HepG2 (cell line): Measurements from ENCODE around the gene PRSS1. TPM values are rescaled to one million over a fixed set of nuclear protein-coding genes. Genes with fewer than 3 reads are reported as not detected.

Experiments used
- ATAC-seq: fragments of 200-7000 bp; cut with Tn5 transposase; 3 replicates; pipeline ENCODE4 v1.9.1; 2020; ENCODE audit warnings: mild to moderate bottlenecking, moderate library complexity
- BruUV-seq: library from RNA; stranded (reverse); fragments of 400-500 nt; replicated peaks from 2 replicates; lab custom pipeline; 2021; lab: Mats Ljungman, UMichigan
- CTCF ChIA-PET: fragments of 300-600 bp; formaldehyde crosslinking; extraction: SDS; loops from one replicate; lab custom pipeline; 2021; ENCODE audit warnings: low total read pairs, inconsistent platforms, low intra/inter-chr PET ratio; lab: Yijun Ruan, JAX
- POLR2A ChIA-PET: fragments of 350-600 bp; sonication (Branson Sonifier 250); formaldehyde crosslinking; loops from one replicate; lab custom pipeline; 2020; ENCODE audit warnings: antibody characterized with exemption, inconsistent platforms; lab: Yijun Ruan, JAX
- DNase-seq: peaks from one replicate; pipeline ENCODE4 v3.0.0-alpha.2; 2015; ENCODE audit warnings: low spot score
- FAIRE-seq: peaks from 3 replicates; lab custom pipeline; 2011; peaks lifted over from hg19 to GRCh38; lab: Jason Lieb, UNC
- H2AFZ ChIP-seq: one replicate; pipeline ENCODE4 v1.6.1; 2011; ENCODE audit warnings: low read length, inconsistent platforms
- H3K27ac ChIP-seq: fragments of 300-600 bp; 3 replicates; pipeline ENCODE4 v1.8.0; 2011; ENCODE audit warnings: mixed run types, mild to moderate bottlenecking, mixed read lengths, low read length, inconsistent platforms; ENCODE audit not compliant: insufficient read depth; ENCODE audit errors: extremely low read length
- H3K27me3 ChIP-seq, 2 experiments: fragments of 200-600 bp in 1 of 2; 2 replicates in 1 of 2; 3 replicates in 1 of 2; pipeline versions ENCODE4 v1.6.0 to v1.8.0; 2011; ENCODE audit warnings: low read length in 2 of 2, mild to moderate bottlenecking in 2 of 2, moderate library complexity in 2 of 2, inconsistent platforms in 1 of 2; ENCODE audit not compliant: insufficient read depth in 2 of 2, control insufficient read depth in 1 of 2
- H3K36me3 ChIP-seq, 2 experiments: fragments of 200-600 bp in 1 of 2; replicated peaks in 1 of 2; 2 replicates in 1 of 2; 3 replicates in 1 of 2; pipeline versions ENCODE4 v1.5.1 to v1.8.0; 2011; ENCODE audit warnings: low read length in 2 of 2, inconsistent platforms in 1 of 2; ENCODE audit not compliant: insufficient read depth in 2 of 2, control insufficient read depth in 1 of 2
- H3K4me1 ChIP-seq: 2 replicates; pipeline ENCODE4 v1.5.1; 2012; ENCODE audit warnings: low read length, inconsistent platforms; ENCODE audit not compliant: insufficient read depth
- H3K4me2 ChIP-seq: 2 replicates; pipeline ENCODE4 v1.6.0; 2011; ENCODE audit warnings: low read depth, low read length, inconsistent platforms
- H3K4me3 ChIP-seq, 3 experiments: fragments of 200-600 bp in 1 of 3; sonication (generic), shearing (Covaris generic) in 1 of 3; replicated peaks in 1 of 3; 2 replicates each; pipeline ENCODE4 v1.5.1; 2011 to 2016; ENCODE audit warnings: low read length in 3 of 3, inconsistent platforms in 2 of 3, low read depth in 2 of 3, mild to moderate bottlenecking in 2 of 3, control low read depth in 1 of 3, mixed read lengths in 1 of 3; ENCODE audit not compliant: insufficient read depth in 1 of 3
- H3K79me2 ChIP-seq: one replicate; pipeline ENCODE4 v1.6.1; 2011; ENCODE audit warnings: low read length, inconsistent platforms; ENCODE audit not compliant: insufficient read depth
- H3K9ac ChIP-seq: 2 replicates; pipeline ENCODE4 v1.6.0; 2011; ENCODE audit warnings: mild to moderate bottlenecking, low read depth, low read length, inconsistent platforms; ENCODE audit not compliant: insufficient read depth
- H3K9me3 ChIP-seq: 2 replicates; pipeline ENCODE4 v1.5.1; 2012; ENCODE audit warnings: mild to moderate bottlenecking, low read length
- H4K20me1 ChIP-seq: 2 replicates; pipeline ENCODE4 v1.6.0; 2011; ENCODE audit warnings: inconsistent platforms, mild to moderate bottlenecking, low read length, moderate library complexity; ENCODE audit not compliant: insufficient read depth
- HDAC1 ChIP-seq: sonication (generic); formaldehyde crosslinking; IDR thresholded peaks from 2 replicates; pipeline ENCODE4 v1.5.1; 2020; ENCODE audit warnings: mild to moderate bottlenecking, missing genetic modification reagents
- IRF9 ChIP-seq: sonication (generic); formaldehyde crosslinking; IDR thresholded peaks from 2 replicates; pipeline ENCODE4 v1.8.0; 2022; ENCODE audit warnings: missing genetic modification reagents, mild to moderate bottlenecking, borderline replicate concordance
- ISL2 ChIP-seq: sonication (generic); formaldehyde crosslinking; IDR thresholded peaks from 2 replicates; pipeline ENCODE4 v1.5.0; 2020; ENCODE audit warnings: missing genetic modification reagents
- PCBP1 ChIP-seq: fragments of 200-400 bp; formaldehyde crosslinking; IDR thresholded peaks from 2 replicates; pipeline ENCODE4 v1.6.1; 2017; ENCODE audit warnings: mild to moderate bottlenecking, low read depth, low read length, borderline replicate concordance
- PLRG1 ChIP-seq: fragments of 450-650 bp; conservative IDR thresholded peaks from 2 replicates; pipeline ENCODE4 v1.6.1; 2016
- PRPF4 ChIP-seq: fragments of 200-400 bp; formaldehyde crosslinking; IDR thresholded peaks from 2 replicates; pipeline ENCODE4 v1.6.1; 2016; ENCODE audit warnings: low read length, low read depth; ENCODE audit not compliant: poor library complexity, severe bottlenecking
- SIN3A ChIP-seq: IDR thresholded peaks from 2 replicates; pipeline ENCODE4 v1.6.1; 2011; ENCODE audit warnings: low read depth, mild to moderate bottlenecking, control low read depth, low read length, borderline replicate concordance
- U2AF2 ChIP-seq: fragments of 200-400 bp; formaldehyde crosslinking; IDR thresholded peaks from 2 replicates; pipeline ENCODE4 v1.6.1; 2017; ENCODE audit warnings: low read depth, mild to moderate bottlenecking, low read length
- ZNF772 ChIP-seq: sonication (generic); formaldehyde crosslinking; IDR thresholded peaks from 2 replicates; pipeline ENCODE4 v1.5.0; 2020; ENCODE audit warnings: mild to moderate bottlenecking, missing genetic modification reagents
- WGBS: methylation state at CpG from one replicate; pipeline ENCODE4 v1.1.6; 2017; ENCODE audit warnings: low lambda C conversion rate; 5-methylcytosine and 5-hydroxymethylcytosine counted together
- in situ Hi-C: cut with HindIII; loops from 2 replicates; pipeline ENCODE4 v1.10.0; 2017; ENCODE audit warnings: low pct_unique_long_range_greater_than_20kb; ENCODE audit not compliant: extremely low pct_ligation_motif_present
- intact Hi-C: fragments of 100-400 bp; cut with micrococcal nuclease; formaldehyde crosslinking; loops from one replicate; pipeline ENCODE4 v1.10.0; 2022; ENCODE audit not compliant: unreplicated experiment
- polyA plus RNA-seq, 8 experiments: library from polyadenylated mRNA; depleted of rRNA in 3 of 8; stranded (reverse) in 7 of 8; unstranded in 1 of 8; fragments of >200 nt; fragmentation: Illumina TruSeq in 4 of 8; extraction: Trizol in 4 of 8; gene quantifications; 2 replicates each; pipeline versions ENCODE4 v1.2.1 to v1.2.3, GENCODE V29; 2011 to 2016; ENCODE audit warnings: low read depth in 4 of 8, missing spikeins in 1 of 8, mixed read lengths in 1 of 8; ENCODE audit not compliant: insufficient read depth in 1 of 8
- total RNA-seq, 5 experiments: library from RNA; depleted of rRNA; stranded (reverse); fragments of >200 nt; fragmentation: Illumina TruSeq; extraction: Trizol; gene quantifications; 2 replicates each; pipeline ENCODE4 v1.2.3, GENCODE V29; 2016; ENCODE audit warnings: low read depth in 1 of 5

PRSS1 gene
- total and polyA plus RNA-seq, 2 of the 13 experiments (the other 11 are each of a cell fraction or from before 2014, with no cell fraction given), result not detected

- no peaks in the 10 kb centered on the region for H3K36me3 ChIP-seq
- CTCF ChIA-PET, result no interaction called here
Measured at GRCh38 chr7:142798451-142799436, 49.5 kb downstream of the PRSS1 start.

More at GRCh38 chr7:142798451-142799436, 49.5 kb downstream of the PRSS1 start:
- 21% methylated on average over 9 of the region's 11 CpGs for WGBS
- Histone ChIP-seq H3K79me2 (no peaks in the 10 kb centered on the region), H3K27ac (no peak overlapping the region), H3K9ac (no peak overlapping the region), H3K4me1 (no peaks in the 10 kb centered on the region), H3K27me3 (peaks cover 6 to 56% of the 10 kb centered on the region in 2 experiments; a peak in 3 of 5 replicates), H2AFZ (no peak overlapping the region), H4K20me1 (no peaks in the 10 kb centered on the region), H3K4me3 (no peak overlapping the region), H3K9me3 (no peaks in the 10 kb centered on the region), H3K4me2 (no peak overlapping the region)
- TF ChIP-seq SIN3A (no peak), U2AF2 (no peak), HDAC1 (CRISPR knock-in tag) (no peak), PLRG1 (no peak), PRPF4 (no peak), IRF9 (no peak), ZNF772 (no peak), PCBP1 (no peak), ISL2 (no peak)
- ATAC-seq (no peak), FAIRE-seq (no peak), DNase-seq (no peak)
- in situ Hi-C loops, result no loop called here
- no TSS peak for BruUV-seq
- POLR2A ChIA-PET, result no interaction called here
- intact Hi-C loops, result no loop called here
